SH-SY5Y (cell line): Measurements from ENCODE around the gene SLX4IP.

ENCODE experiments used
- GATA2 ChIP-seq: IDR thresholded peaks from 2 replicates; pipeline ENCODE4 v1.6.1; 2011; ENCODE audit warnings: mild to moderate bottlenecking, low read depth, low read length
- GATA3 ChIP-seq: IDR thresholded peaks from 2 replicates; pipeline ENCODE4 v1.6.1; 2011; ENCODE audit warnings: low read depth, mild to moderate bottlenecking, low read length, moderate library complexity

DNA sequence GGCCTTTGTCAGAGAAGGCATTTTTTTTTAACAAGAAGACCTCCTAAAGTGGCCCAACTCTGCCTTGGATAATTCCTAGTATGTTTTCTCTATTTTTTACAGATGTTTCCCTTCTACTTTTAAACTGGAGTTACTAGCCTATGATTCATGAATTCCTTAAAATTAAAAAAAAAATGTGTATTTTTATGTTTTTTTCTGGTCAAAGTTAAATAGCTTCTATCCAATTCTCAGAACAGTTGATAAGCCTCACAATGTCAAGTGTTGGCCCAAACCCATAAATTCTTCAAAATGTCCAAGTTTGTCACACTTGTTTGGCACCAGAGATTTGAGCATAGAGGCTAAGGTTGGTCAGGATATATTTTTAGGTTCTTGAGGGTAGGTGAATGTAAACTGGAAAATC is 174.7 kb downstream of the SLX4IP start:
- TF ChIP-seq GATA2 (no peak), GATA3 (no peak)
